GM19238 (cell line): ENCODE measurements around the gene FAAH.
"Not testable (repeated sequence)": the region's sequence is repeated elsewhere in the genome, so short reads cannot be mapped to it uniquely, and the experiment has no call there.

Experiments
- DNase-seq: peaks from one replicate; pipeline ENCODE4 v3.0.0; 2011; ENCODE audit warnings: low spot score; ENCODE audit not compliant: insufficient read length

The FAAH gene

DNA sequence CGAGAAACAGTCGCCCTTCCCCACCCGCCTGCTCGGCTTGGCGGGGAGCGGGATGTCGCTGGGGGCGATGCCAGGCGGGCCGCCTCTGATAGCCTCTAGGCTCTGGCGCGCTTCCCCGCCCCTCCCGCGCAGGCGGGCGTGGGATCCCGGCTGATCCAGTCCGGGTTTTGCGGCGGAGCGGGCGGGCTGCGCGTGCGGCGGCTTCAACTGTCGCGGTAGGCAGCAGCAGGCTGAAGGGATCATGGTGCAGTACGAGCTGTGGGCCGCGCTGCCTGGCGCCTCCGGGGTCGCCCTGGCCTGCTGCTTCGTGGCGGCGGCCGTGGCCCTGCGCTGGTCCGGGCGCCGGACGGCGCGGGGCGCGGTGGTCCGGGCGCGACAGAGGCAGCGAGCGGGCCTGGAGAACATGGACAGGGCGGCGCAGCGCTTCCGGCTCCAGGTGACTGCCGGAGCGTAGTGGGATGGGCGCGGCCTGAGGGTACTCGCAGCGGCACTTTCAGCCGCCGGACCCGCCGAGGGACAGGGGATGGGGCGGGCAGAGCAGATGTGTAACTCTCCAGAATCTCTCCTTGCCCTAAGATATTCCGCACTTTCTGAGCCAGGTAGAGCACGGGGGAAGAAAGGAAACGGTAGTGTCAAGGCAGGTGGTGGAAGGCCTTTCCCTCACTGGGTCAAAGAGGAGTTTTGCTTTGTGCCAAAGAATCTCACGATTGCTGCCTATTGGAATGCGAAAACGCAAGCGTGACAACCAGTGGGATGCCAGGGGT, at the start of gene FAAH:
TSS of gene FAAH (plus strand) at position 210 of the 764 bp plus-strand sequence. CDS start at position 242, 32 bp downstream.
- peak; percentile 39 for DNase-seq

GRCh38 chr1:46344481-46344880, 49.6 kb upstream of the FAAH start:
- no peak for DNase-seq

- no peak for DNase-seq
Observed at GRCh38 chr1:46345281-46345680, 48.8 kb upstream of the FAAH start.

GRCh38 chr1:46352363-46352762, 41.8 kb upstream of the FAAH start:
- DNase-seq = no peak

DNA sequence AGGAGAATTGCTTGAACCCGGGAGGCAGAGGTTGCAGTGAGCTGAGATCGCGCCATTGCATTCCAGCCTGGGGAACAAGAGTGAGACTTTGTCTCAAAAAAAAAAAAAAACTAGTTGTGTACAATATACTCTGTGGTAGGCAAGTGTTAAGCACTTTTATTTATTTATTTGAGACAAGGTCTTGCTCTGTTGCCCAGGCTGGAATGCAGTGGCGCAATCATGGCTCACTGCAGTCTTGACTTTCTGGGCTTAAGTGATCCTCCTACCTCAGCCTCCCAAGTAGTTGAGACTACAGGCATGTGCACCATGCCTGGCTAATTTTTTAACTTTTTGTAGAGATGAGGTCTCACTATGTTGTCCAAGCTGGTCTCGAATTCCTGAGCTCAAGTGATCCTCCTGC, 38.2 kb upstream of the FAAH start:
- DNase-seq = not testable (repeated sequence)

GRCh38 chr1:46362158-46362557, 32.0 kb upstream of the FAAH start:
- no peak for DNase-seq

DNA sequence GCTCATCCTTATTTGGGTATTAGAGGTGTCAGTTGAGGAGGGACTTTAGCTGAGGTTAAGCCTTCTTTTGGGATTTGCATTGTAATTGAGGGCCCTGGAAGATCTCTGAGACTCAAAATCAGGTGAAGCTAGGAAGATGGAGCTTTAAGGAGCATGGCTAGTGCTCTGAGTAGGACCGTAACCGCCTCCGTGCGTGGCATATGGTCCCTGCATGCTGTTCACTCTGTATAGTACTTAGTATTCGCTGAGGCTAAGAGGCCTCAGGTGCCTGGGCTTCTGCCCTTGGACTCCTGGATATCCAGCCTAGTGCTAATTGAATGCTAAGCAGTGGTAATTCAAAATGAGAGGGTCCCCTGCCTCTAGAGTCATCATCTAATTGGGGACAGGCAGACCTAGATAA, 31.0 kb upstream of the FAAH start:
- no peak for DNase-seq

DNA sequence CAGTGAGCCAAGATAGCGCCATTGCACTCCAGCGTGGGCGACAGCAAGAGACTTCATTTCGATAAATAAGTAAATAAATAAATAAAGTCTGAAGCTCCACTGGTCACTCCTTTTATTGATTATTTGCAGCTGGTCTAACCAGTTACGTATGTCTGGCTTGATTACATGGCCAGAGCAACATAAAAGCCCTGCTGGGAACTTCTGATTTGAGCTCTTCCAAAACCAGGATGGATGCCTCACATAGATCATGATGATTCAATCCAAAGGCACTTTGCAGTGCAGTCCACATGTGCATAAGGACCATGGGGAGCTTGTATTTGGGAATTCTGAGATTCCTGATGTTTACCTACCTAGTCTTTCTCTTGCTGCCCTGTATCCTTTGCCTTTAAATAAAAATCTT, 29.5 kb upstream of the FAAH start:
- DNase-seq = no peak

GRCh38 chr1:46365796-46366195, 28.3 kb upstream of the FAAH start:
- DNase-seq = not testable (repeated sequence)

- DNase-seq = no peak
Observed at GRCh38 chr1:46367072-46367471, 27.0 kb upstream of the FAAH start.

- not testable (repeated sequence) for DNase-seq
Observed at GRCh38 chr1:46367701-46368100, 26.4 kb upstream of the FAAH start.

- no peak for DNase-seq
Observed at GRCh38 chr1:46368791-46369190, 25.3 kb upstream of the FAAH start.

DNA sequence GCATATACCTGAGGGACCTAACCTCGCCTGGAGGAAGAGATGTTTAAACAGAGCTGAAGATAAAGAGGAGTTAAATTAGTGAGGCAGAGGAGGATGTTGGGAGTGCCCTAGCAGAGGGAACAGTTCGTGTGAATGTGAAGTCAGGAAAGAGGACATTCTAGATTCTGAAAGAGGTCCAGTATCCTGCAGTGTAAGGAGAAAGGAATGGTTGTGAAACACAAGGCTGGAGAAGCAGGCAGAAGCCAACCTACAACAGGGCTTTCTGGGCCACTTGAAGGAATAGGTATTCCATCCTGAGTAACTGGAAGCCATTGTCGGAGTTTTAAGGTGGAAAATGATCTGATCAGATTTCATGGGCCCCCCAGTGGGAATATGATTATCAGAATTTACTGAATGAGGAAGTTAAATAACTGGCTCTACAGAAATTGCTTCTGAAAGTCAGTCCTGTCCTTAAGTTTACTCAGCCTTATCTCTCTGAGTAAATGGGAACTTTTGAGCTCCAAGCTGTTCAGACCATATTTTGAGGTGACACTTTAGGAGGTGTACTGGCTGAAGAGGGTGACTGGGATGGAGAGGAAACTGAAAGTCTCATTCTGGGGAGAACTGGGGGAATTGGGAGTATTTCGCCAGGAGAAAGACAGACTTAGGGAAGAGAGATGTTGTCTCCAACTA, 24.4 kb upstream of the FAAH start:
- no peak for DNase-seq

- DNase-seq = no peak
Observed at GRCh38 chr1:46370214-46370633, 23.9 kb upstream of the FAAH start.

DNA sequence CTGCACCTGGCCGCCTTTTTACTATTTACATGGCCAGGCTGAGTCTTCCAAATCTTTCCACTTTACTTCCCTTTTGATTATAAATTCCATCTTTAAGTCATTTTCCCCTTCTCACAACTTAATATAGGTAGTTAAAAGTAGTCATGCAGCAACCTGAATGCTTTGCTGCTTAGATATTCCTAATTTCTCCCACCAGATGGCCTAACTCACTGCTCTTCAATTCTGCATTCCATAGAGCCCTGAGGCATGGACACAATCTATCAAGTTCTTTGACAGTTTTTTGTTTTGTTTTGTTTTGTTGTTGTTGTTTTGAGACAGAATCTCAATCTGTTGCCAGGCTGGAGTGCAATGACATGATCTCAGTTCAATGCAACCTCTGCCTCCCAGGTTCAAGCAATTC, 21.7 kb upstream of the FAAH start:
- DNase-seq = no peak

DNA sequence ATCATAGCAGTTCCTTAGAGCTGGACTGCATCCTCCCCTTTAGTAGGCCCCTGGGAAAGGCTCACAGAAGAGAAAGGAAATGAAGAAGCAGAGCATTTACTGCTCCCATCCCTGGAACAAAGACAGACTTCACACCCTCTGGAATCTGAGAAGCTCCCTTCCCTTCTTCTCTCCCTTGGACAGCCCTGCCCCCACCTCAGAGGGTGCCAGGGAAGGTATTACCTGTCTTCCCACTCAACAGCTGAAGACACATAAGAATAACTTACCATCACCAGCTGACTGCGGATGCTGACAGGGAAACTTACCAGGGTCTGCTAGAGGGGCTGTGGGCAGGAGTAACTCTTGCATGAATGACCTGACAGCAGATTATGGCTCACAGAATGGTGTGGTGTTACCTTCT, 14.1 kb upstream of the FAAH start:
- DNase-seq = no peak

DNA sequence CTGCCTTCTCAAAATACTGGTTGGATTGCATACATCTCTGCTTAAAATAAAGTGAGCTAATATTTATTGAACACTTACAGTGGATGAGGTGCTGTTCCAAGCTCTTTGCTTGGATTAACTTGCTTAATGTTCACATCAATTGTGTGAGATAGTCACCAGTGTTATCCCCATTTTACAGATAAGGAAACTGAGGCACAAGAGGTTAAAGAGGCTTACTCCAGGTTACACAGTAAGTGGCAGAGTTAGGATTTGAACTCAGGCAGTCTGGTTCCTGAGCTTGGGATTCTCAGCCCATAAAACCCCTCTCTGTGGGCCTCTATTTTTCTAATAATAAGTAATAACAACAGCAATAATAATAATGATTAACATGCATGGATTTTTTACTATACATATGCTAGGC, 13.6 kb upstream of the FAAH start:
- DNase-seq = no peak

DNA sequence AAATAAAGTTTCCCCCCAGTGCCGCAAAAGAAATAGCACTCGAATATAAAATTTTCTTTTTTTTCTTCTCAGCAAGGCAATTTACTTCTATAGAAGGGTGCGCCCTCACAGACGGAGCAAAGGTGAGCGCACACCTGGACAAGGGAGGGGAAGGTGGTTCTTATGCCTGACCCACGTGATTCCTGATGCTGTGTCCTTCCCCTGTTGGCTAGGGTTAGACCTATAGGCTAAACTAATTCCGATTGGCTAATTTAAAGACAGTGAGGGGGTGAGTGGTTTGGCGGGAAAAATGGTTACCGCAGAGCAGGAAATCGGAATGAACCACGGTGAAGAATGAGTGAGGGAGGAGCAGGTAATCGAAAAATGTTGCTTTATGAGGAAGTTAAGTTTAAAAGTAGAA, 607 bp upstream of the FAAH start:
- DNase-seq = no peak

GRCh38 chr1:46394872-46395465, 852 bp downstream of the FAAH start:
- DNase-seq = no peak

GRCh38 chr1:46396441-46397398, 2.6 kb downstream of the FAAH start:
- no peak for DNase-seq

DNA sequence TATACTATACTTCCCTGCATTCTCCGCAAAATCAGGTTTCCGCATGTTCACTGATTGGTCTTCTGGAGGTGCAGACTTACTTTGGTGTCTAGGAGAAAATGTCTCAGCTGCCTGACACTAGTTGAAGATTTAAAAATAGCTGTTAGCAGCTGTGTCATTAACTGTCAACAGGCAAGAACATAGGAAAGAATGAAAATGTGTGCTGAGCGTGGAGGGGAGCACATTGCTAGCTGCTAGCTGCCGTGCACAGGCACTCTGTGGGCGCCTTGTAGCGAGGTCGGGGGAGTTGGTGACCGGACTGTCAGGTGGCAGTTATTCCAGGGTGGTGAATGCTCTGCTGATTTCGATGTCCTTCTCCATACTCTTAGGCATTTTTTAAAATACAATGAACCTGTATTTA, 5.2 kb downstream of the FAAH start:
- no peak for DNase-seq
